Stimulated activated CD4-positive, alpha-beta T cell treated with anti-CD3 and anti-CD28 coated beads, Interleukin-12 subunit alpha, Interleukin-12 subunit beta, amount 100 ng/mL, for 4 hours (primary cell): Measurements from ENCODE around the gene CRYL1.

Source experiments
- DNase-seq: peaks from one replicate; pipeline ENCODE4 v3.0.0-alpha.2; 2020

Gene CRYL1

DNA sequence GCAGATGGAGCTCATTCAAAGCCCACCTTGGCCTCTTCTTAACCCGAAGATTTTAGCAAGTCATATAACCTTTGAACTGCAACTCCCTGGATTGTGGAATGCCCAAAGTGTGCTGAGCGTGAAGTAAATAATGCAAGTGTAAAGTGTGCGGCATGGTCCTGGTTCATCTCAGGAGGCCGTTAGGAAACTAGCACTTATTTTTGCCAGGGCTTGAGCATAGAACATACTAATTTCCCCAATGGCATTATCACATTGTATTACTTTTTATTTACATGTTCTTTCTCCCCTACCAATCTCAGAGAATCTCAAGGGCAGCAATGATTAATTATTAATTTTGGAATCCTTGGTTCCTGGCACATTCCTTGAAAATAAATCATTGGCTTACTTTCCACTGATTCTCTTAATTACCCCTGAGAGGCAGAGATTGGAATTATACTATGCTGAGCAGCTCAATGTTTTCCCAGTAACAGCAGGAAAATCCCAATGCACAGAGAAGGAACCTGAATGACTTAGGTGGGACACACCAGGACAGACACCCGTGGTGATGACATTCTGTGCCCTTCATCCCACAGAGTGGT is 164.7 kb downstream of the CRYL1 start:
- DNase-seq = no peak

DNA sequence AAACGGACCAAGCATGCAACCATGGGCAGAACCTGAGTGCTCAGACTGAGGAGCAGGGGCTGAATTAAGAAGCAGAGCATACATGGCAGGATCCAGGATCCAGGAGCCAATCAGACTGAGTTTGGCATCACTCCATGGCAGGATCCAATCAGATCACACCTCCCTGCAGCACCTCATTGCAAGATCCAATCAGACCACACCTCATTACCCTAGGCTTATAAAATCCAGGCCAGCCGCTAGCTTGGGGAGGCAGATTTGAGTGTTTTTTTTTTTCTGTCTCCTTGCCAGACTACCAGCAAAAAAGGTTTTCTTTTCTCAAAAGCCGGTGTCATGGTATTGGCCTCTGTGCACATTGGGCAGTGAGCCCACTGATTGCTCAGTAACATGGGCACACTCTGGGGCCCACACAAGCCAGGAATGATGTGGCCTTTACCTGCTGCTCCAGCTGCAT is 165.6 kb downstream of the CRYL1 start:
- DNase-seq = no peak

DNA sequence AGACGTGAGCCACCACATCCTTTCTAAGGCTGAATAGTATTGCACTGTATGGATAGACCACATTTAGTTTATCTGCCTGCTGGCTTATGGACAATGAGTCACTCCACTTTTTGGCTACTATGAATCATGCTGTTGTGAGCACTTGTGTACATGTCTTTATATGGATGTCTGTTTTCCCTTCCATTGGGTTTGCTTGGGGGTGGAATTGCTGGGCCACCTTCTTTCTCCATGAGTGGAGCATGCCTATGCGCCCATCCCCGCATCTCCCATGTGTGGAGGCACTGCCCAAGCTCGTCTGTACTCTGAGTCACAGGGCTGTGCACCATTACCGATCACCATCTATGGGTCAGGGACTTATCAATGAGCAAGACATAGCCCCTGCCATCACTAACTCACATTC is 166.3 kb downstream of the CRYL1 start:
- DNase-seq = no peak

DNA sequence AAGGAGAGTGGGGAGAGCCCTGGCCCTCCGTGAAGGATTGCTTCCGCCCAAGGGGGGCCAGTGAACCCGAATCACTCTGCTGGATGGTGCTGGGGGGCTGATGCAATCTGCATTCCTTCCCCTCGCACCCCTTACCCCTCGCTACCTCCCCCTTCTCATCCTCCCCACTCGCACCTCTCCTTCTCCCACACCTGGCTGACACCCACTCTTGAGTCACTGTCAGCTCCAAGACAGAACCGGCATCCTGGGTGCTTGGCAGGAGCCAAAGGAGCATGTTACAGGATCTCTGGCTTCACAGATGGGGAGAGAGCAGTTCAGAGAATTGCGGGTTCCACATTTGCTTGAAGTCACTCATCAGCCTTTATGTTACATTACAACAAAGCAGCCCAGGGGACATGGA is 167.6 kb downstream of the CRYL1 start:
- no peak for DNase-seq

DNA sequence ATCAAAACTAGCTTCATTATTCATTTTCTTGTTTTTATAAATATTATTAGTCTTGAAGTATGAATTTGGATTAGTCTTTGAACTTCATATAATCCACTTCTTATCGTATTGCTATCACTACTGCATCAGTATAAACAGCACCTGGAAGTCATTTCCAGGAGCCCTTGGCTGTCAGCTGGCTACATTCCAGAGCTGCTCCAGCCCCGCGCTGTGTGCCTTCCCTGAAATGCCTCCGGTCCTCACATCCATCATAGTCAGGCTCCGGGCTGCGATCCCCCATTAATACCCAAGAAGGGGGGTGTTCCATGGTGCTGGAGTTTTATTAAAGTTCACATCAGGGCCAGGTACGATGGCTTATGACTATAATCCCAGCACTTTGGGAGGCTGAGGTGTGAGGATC is 169.2 kb downstream of the CRYL1 start:
- no peak for DNase-seq

DNA sequence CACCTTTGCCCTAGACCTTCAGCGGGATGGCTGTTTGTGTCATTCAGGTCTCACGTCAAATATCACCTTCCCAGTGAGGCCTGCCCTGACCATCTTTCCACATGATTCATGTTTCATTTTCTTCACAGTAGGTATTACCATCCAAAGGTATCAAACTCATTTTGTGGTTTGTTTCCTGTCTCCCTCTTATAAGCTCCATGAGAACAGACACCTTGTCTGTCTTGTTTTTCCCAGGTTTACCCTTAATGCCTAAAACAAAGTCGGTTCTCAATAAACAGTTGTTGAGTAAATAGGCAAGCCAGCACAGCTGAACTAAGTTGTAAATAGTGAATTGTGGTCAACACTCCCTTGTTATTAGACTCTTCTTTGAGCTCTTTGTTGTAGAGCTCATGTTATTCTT is 170.9 kb downstream of the CRYL1 start:
- no peak for DNase-seq

DNA sequence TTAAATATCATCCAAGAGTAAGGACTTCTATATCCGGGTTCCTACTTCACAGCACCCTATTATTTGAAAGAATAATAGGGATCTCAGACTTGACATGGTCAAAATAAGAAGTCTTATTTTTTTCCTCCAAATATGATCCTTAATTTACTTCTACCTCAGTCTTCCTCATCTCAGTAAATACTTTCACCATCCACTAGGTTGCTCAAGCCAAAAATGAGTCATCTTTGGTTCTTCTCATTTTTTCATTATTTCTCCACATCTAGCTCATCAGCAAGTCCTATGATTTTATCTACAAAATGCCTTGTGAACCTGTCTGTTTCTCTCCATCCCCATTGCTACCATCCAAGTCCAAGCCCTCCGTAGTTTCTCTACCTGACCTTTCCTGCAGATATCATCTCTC is 171.7 kb downstream of the CRYL1 start:
- DNase-seq = no peak
